HepG2 (cell line): ENCODE data around the gene KXD1. TPM values are rescaled to one million over a fixed set of nuclear protein-coding genes. Genes with fewer than 3 reads are reported as not detected.

Source experiments
- ARHGAP35 ChIP-seq: sonication (generic); formaldehyde crosslinking; IDR thresholded peaks from 2 replicates; pipeline ENCODE4 v1.9.0; 2022; ENCODE audit warnings: mild to moderate bottlenecking, inconsistent platforms, moderate library complexity, missing genetic modification reagents, borderline replicate concordance
- ATF2 ChIP-seq: sonication (generic); formaldehyde crosslinking; IDR thresholded peaks from 2 replicates; pipeline ENCODE4 v1.4.0; 2020; ENCODE audit warnings: missing genetic modification reagents
- HIC2 ChIP-seq: sonication (generic); formaldehyde crosslinking; IDR thresholded peaks from 2 replicates; pipeline ENCODE4 v1.9.0; 2022; ENCODE audit warnings: low read depth, missing genetic modification reagents
- HMGA1 ChIP-seq: sonication (generic); formaldehyde crosslinking; conservative IDR thresholded peaks from 2 replicates; pipeline ENCODE4 v1.4.0; 2020; ENCODE audit warnings: missing genetic modification reagents
- SRSF4 ChIP-seq: fragments of 200-400 bp; formaldehyde crosslinking; IDR thresholded peaks from one replicate; pipeline ENCODE4 v1.6.1; 2018; ENCODE audit warnings: mild to moderate bottlenecking, low read depth, low read length, moderate library complexity; ENCODE audit not compliant: poor library complexity, severe bottlenecking
- TSC22D2 ChIP-seq: sonication (generic); formaldehyde crosslinking; IDR thresholded peaks from 2 replicates; pipeline ENCODE4 v1.5.1; 2020; ENCODE audit warnings: missing genetic modification reagents, mild to moderate bottlenecking, borderline replicate concordance
- ZBTB44 ChIP-seq: sonication (generic); formaldehyde crosslinking; IDR thresholded peaks from 2 replicates; pipeline ENCODE4 v1.4.0; 2020; ENCODE audit warnings: missing genetic modification reagents
- ZFP82 ChIP-seq: sonication (generic); formaldehyde crosslinking; IDR thresholded peaks from 2 replicates; pipeline ENCODE4 v1.5.1; 2020; ENCODE audit warnings: mild to moderate bottlenecking, missing genetic modification reagents, borderline replicate concordance
- ZMAT5 ChIP-seq: sonication (generic); formaldehyde crosslinking; IDR thresholded peaks from 2 replicates; pipeline ENCODE4 v1.5.0; 2020; ENCODE audit warnings: mild to moderate bottlenecking, low read depth, missing genetic modification reagents, borderline replicate concordance
- ZNF142 ChIP-seq: sonication (generic); formaldehyde crosslinking; IDR thresholded peaks from 2 replicates; pipeline ENCODE4 v1.4.0; 2020; ENCODE audit warnings: missing genetic modification reagents
- ZNF275 ChIP-seq: sonication (generic); formaldehyde crosslinking; IDR thresholded peaks from 2 replicates; pipeline ENCODE4 v1.8.0; 2022; ENCODE audit warnings: missing genetic modification reagents, mild to moderate bottlenecking, inconsistent platforms, borderline replicate concordance
- ZNF432 ChIP-seq: sonication (generic); formaldehyde crosslinking; IDR thresholded peaks from 2 replicates; pipeline ENCODE4 v1.5.0; 2020; ENCODE audit warnings: missing genetic modification reagents, mild to moderate bottlenecking, borderline replicate concordance
- ZNF501 ChIP-seq: sonication (generic); formaldehyde crosslinking; IDR thresholded peaks from 2 replicates; pipeline ENCODE4 v1.5.1; 2020; ENCODE audit warnings: mild to moderate bottlenecking, moderate library complexity, missing genetic modification reagents
- polyA plus RNA-seq, 8 experiments: library from polyadenylated mRNA; depleted of rRNA in 3 of 8; stranded (reverse) in 7 of 8; unstranded in 1 of 8; fragments of >200 nt; fragmentation: Illumina TruSeq in 4 of 8; extraction: Trizol in 4 of 8; gene quantifications; 2 replicates each; pipeline versions ENCODE4 v1.2.1 to v1.2.3, GENCODE V29; 2011 to 2016; ENCODE audit warnings: low read depth in 4 of 8, missing spikeins in 1 of 8, mixed read lengths in 1 of 8; ENCODE audit not compliant: insufficient read depth in 1 of 8
- total RNA-seq, 5 experiments: library from RNA; depleted of rRNA; stranded (reverse); fragments of >200 nt; fragmentation: Illumina TruSeq; extraction: Trizol; gene quantifications; 2 replicates each; pipeline ENCODE4 v1.2.3, GENCODE V29; 2016; ENCODE audit warnings: low read depth in 1 of 5

KXD1 gene
- total and polyA plus RNA-seq, 2 of the 13 experiments (the other 11 are each of a cell fraction or from before 2014, with no cell fraction given) = 44.6 to 143 TPM

- peak; percentile 72; the same call in 1 of the 2 replicates for TF ChIP-seq ZFP82
- TF ChIP-seq TSC22D2 (CRISPR knock-in tag) = peak; percentile 91; the same call in 1 of the 2 replicates
- peak; percentile 74; the same call in 1 of the 2 replicates for TF ChIP-seq HIC2
- peak; percentile 42; the same call in 1 of the 2 replicates for TF ChIP-seq ATF2
- TF ChIP-seq ZNF275 (CRISPR knock-in tag) = peak; percentile 50; the same call in 1 of the 2 replicates
- peak; percentile 97; the same call in 1 of the 2 replicates for TF ChIP-seq ARHGAP35 (CRISPR knock-in tag)
- TF ChIP-seq SRSF4 = no peak
- TF ChIP-seq HMGA1 (CRISPR knock-in tag) = no peak
- peak; percentile 14; the same call in 1 of the 2 replicates for TF ChIP-seq ZNF501 (CRISPR knock-in tag)
- TF ChIP-seq ZNF432 = no peak
- 0 out of 2 replicates have a peak, but pooled peaks have one; percentile 74 for TF ChIP-seq ZMAT5 (CRISPR knock-in tag)
- TF ChIP-seq ZBTB44 = 0 out of 2 replicates have a peak, but pooled peaks have one; percentile 57
- peak; percentile 87 for TF ChIP-seq ZNF142 (CRISPR knock-in tag)
Observed at GRCh38 chr19:18589380-18590272, 32.0 kb downstream of the KXD1 start (continued).
